ENCODE measurements around the gene CHID1. TPM values are rescaled to one million over a fixed set of nuclear protein-coding genes. Genes with fewer than 3 reads are reported as not detected.

Gene CHID1
- polyA plus RNA-seq, 1 donor from 2014 or later, result 51.2 TPM

- peaks cover 73% of the 10 kb centered on the region for H3K79me2 ChIP-seq (replicated peaks; ENCODE audit: insufficient read depth, low read length)
- H3K27me3 ChIP-seq (ENCODE audit: insufficient read depth, low read depth, low read length), result no peaks in the 10 kb centered on the region
- H3K36me3 ChIP-seq (ENCODE audit: insufficient read depth, low read length), result no peaks in the 10 kb centered on the region
- H3K27ac ChIP-seq (ENCODE audit: low read length), result no peak overlapping the region
- H3K9me2 ChIP-seq (ENCODE audit: insufficient read depth, low read length), result no peaks in the 10 kb centered on the region
- H3K9ac ChIP-seq (ENCODE audit: low read length), result no peak overlapping the region
- H3F3A ChIP-seq (ENCODE audit: insufficient read depth, low read length, poor library complexity, severe bottlenecking), result no peaks in the 10 kb centered on the region
- no peak overlapping the region for H3K4me3 ChIP-seq (ENCODE audit: low read length)
- H4K20me1 ChIP-seq (ENCODE audit: insufficient read depth), result no peaks in the 10 kb centered on the region
- TF ChIP-seq, protein P1, sequence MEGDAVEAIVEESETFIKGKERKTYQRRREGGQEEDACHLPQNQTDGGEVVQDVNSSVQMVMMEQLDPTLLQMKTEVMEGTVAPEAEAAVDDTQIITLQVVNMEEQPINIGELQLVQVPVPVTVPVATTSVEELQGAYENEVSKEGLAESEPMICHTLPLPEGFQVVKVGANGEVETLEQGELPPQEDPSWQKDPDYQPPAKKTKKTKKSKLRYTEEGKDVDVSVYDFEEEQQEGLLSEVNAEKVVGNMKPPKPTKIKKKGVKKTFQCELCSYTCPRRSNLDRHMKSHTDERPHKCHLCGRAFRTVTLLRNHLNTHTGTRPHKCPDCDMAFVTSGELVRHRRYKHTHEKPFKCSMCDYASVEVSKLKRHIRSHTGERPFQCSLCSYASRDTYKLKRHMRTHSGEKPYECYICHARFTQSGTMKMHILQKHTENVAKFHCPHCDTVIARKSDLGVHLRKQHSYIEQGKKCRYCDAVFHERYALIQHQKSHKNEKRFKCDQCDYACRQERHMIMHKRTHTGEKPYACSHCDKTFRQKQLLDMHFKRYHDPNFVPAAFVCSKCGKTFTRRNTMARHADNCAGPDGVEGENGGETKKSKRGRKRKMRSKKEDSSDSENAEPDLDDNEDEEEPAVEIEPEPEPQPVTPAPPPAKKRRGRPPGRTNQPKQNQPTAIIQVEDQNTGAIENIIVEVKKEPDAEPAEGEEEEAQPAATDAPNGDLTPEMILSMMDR (IDR thresholded peaks at IDR 0.05; ENCODE audit: poor library complexity, severe bottlenecking), result no peak
- TF ChIP-seq MXI1 (conservative IDR thresholded peaks at IDR 0.05; ENCODE audit: poor library complexity, severe bottlenecking), result no peak
- TF ChIP-seq EP300 (conservative IDR thresholded peaks at IDR 0.05; ENCODE audit: poor library complexity, severe bottlenecking), result no peak
- TF ChIP-seq RAD21 (conservative IDR thresholded peaks at IDR 0.05), result no peak
- TF ChIP-seq EZH2 (IDR thresholded peaks at IDR 0.05; ENCODE audit: borderline replicate concordance, insufficient read depth, low read length, poor library complexity, severe bottlenecking), result no peak
- no peak for TF ChIP-seq POLR2AphosphoS5 (IDR thresholded peaks at IDR 0.05)
- TF ChIP-seq TAF1 (IDR thresholded peaks at IDR 0.05; ENCODE audit: low read depth), result no peak
- TF ChIP-seq SMC3 (conservative IDR thresholded peaks at IDR 0.05; ENCODE audit: poor library complexity), result no peak
- TF ChIP-seq, protein P2, sequence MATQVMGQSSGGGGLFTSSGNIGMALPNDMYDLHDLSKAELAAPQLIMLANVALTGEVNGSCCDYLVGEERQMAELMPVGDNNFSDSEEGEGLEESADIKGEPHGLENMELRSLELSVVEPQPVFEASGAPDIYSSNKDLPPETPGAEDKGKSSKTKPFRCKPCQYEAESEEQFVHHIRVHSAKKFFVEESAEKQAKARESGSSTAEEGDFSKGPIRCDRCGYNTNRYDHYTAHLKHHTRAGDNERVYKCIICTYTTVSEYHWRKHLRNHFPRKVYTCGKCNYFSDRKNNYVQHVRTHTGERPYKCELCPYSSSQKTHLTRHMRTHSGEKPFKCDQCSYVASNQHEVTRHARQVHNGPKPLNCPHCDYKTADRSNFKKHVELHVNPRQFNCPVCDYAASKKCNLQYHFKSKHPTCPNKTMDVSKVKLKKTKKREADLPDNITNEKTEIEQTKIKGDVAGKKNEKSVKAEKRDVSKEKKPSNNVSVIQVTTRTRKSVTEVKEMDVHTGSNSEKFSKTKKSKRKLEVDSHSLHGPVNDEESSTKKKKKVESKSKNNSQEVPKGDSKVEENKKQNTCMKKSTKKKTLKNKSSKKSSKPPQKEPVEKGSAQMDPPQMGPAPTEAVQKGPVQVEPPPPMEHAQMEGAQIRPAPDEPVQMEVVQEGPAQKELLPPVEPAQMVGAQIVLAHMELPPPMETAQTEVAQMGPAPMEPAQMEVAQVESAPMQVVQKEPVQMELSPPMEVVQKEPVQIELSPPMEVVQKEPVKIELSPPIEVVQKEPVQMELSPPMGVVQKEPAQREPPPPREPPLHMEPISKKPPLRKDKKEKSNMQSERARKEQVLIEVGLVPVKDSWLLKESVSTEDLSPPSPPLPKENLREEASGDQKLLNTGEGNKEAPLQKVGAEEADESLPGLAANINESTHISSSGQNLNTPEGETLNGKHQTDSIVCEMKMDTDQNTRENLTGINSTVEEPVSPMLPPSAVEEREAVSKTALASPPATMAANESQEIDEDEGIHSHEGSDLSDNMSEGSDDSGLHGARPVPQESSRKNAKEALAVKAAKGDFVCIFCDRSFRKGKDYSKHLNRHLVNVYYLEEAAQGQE (IDR thresholded peaks at IDR 0.05; ENCODE audit: borderline replicate concordance), result no peak
- no peak overlapping the region for H3K4me2 ChIP-seq (ENCODE audit: low read length)
- no peaks in the 10 kb centered on the region for H3K9me3 ChIP-seq (ENCODE audit: low read length)
- no peak overlapping the region for H2AFZ ChIP-seq (ENCODE audit: low read depth, low read length)
Observed at GRCh38 chr11:936199-936598, 25.6 kb upstream of the CHID1 start.

- Histone ChIP-seq H3K9me2 (ENCODE audit: insufficient read depth, low read length) (no peaks in the 10 kb centered on the region), H3K79me2 (replicated peaks; ENCODE audit: insufficient read depth, low read length) (peaks cover 70% of the 10 kb centered on the region), H3K36me3 (ENCODE audit: insufficient read depth, low read length) (no peaks in the 10 kb centered on the region), H3K9me3 (ENCODE audit: low read length) (no peaks in the 10 kb centered on the region), H3K4me2 (ENCODE audit: low read length) (no peak overlapping the region), H3K9ac (ENCODE audit: low read length) (no peak overlapping the region), H3K4me3 (ENCODE audit: low read length) (no peak overlapping the region), H3K27me3 (ENCODE audit: insufficient read depth, low read depth, low read length) (no peaks in the 10 kb centered on the region), H3K27ac (ENCODE audit: low read length) (no peak overlapping the region), H4K20me1 (ENCODE audit: insufficient read depth) (no peaks in the 10 kb centered on the region), H2AFZ (ENCODE audit: low read depth, low read length) (no peak overlapping the region), H3F3A (ENCODE audit: insufficient read depth, low read length, poor library complexity, severe bottlenecking) (no peaks in the 10 kb centered on the region)
- TF ChIP-seq, protein P1 (IDR thresholded peaks at IDR 0.05; ENCODE audit: poor library complexity, severe bottlenecking), result no peak
- TF ChIP-seq, protein P2 (IDR thresholded peaks at IDR 0.05; ENCODE audit: borderline replicate concordance), result no peak
- TF ChIP-seq POLR2AphosphoS5 (IDR thresholded peaks at IDR 0.05), result no peak
Observed at GRCh38 chr11:934527-934926, 23.9 kb upstream of the CHID1 start.

All from neural cell (in vitro differentiated cells).